IPS-18a (cell line): ENCODE results near the gene MUC21.

Experiments
- H3K27ac ChIP-seq: one replicate; pipeline ENCODE4 v1.5.1; 2013; ENCODE audit warnings: low read length
- H3K27me3 ChIP-seq: one replicate; pipeline ENCODE4 v1.6.1; 2013; ENCODE audit warnings: mild to moderate bottlenecking, low read length; ENCODE audit not compliant: control insufficient read depth, insufficient read depth
- H3K36me3 ChIP-seq: one replicate; pipeline ENCODE4 v1.6.1; 2013; ENCODE audit warnings: low read depth, low read length; ENCODE audit not compliant: control insufficient read depth
- H3K4me1 ChIP-seq: one replicate; pipeline ENCODE4 v1.6.1; 2013; ENCODE audit warnings: low read depth, low read length; ENCODE audit not compliant: control insufficient read depth
- H3K4me3 ChIP-seq: one replicate; pipeline ENCODE4 v1.5.1; 2013; ENCODE audit warnings: low read length
- H3K9ac ChIP-seq: one replicate; pipeline ENCODE4 v1.6.1; 2013; ENCODE audit warnings: mild to moderate bottlenecking, low read length, moderate library complexity
- H3K9me3 ChIP-seq: one replicate; pipeline ENCODE4 v1.6.1; 2013; ENCODE audit warnings: low read depth, low read length; ENCODE audit not compliant: control insufficient read depth

The MUC21 gene

GRCh38 chr6:31037682-31038081 is 54.2 kb downstream of the MUC21 start:
- H3K36me3 ChIP-seq, result no peaks in the 10 kb centered on the region
- no peaks in the 10 kb centered on the region for H3K9me3 ChIP-seq
- H3K4me1 ChIP-seq, result no peaks in the 10 kb centered on the region
- H3K27ac ChIP-seq, result no peak overlapping the region
- H3K27me3 ChIP-seq, result no peaks in the 10 kb centered on the region
- no peak overlapping the region for H3K4me3 ChIP-seq
- H3K9ac ChIP-seq, result no peak overlapping the region

- Histone ChIP-seq H3K9ac (no peak overlapping the region), H3K4me3 (no peak overlapping the region), H3K27me3 (no peaks in the 10 kb centered on the region), H3K36me3 (no peaks in the 10 kb centered on the region), H3K27ac (no peak overlapping the region), H3K4me1 (no peaks in the 10 kb centered on the region), H3K9me3 (no peaks in the 10 kb centered on the region)
Observed at GRCh38 chr6:31038559-31038958, 55.0 kb downstream of the MUC21 start.
